Measurements from ENCODE around the gene SDCBP2.

Gene SDCBP2

DNA sequence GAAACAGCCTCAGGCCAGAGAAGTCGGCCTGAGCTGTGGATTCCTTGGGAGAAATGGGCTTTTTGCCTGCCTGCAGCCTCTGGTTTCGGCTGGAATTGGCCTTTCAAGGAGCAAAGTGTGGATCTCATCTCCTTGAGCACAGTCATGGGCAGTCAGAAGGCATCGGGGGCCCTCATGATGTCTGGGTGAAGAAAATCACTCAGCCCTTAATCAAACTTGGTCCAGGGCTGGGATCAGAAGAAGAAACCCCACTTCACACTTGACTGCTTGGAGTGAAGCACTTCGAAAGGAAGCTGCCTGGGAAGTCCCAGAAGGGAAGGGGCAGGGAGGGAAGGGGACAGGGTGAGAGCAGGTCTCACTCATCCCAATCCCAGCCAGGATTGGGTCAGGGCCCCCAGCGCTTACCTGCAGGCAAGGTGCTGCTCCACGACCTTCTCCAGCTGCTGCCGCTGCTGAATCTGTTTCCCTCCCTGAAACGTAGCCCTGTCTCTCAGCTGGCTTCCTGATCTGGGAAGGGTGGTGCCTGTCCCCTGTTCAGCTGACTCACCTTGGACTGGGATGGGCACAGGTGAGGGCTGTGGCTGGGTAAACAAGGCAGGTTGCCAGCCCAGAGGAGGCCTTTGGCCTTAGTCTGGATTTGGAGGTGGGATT, at the start of gene SDCBP2:
Gene SDCBP2 (minus strand): TSS at position 460 of the 651 bp plus-strand sequence. CDS start 8,723 bp downstream, outside the sequence.
- DNase-seq (ENCODE audit: low spot score) = no peak

- DNase-seq (ENCODE audit: low spot score) = no peak
Measured at GRCh38 chr20:1378735-1379125, 49.8 kb upstream of the SDCBP2 start.

DNA sequence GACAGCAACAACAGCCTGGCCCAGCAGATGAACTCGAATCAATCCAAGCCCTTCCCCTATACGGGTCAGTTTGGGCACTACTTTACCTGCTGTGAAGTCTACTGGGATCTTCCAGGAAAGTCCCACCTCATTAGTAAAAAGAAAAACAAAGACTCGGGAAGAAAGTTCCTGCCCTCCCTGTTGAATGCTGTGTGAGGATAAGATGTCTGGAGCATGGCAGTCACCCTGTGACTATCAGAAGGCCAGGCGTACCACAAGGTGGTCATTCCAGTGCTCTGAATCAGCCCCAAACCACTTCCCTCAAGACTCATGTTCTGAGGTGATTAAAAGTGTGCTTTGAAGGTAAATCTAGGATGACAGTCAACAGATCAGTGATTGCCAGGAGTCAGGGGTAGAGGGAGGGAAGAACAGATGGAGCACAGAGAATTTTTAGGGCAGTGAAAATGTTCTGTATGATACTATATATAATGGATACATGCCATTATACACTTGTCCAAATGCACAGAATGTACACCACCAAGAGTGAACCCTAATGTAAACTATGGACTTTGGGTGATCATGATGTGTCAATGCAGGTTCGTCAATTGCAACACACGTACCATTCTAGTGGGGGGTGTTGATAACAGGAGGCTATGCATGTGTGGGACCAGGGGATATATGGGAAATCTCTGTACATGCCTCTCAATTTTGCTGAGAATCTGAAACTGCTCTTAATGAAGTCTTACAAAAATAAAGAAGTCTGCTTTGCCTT, 49.2 kb upstream of the SDCBP2 start:
- DNase-seq (ENCODE audit: low spot score) = no peak

- DNase-seq (ENCODE audit: low spot score) = no peak
Measured at GRCh38 chr20:1377341-1377871, 48.5 kb upstream of the SDCBP2 start.

DNA sequence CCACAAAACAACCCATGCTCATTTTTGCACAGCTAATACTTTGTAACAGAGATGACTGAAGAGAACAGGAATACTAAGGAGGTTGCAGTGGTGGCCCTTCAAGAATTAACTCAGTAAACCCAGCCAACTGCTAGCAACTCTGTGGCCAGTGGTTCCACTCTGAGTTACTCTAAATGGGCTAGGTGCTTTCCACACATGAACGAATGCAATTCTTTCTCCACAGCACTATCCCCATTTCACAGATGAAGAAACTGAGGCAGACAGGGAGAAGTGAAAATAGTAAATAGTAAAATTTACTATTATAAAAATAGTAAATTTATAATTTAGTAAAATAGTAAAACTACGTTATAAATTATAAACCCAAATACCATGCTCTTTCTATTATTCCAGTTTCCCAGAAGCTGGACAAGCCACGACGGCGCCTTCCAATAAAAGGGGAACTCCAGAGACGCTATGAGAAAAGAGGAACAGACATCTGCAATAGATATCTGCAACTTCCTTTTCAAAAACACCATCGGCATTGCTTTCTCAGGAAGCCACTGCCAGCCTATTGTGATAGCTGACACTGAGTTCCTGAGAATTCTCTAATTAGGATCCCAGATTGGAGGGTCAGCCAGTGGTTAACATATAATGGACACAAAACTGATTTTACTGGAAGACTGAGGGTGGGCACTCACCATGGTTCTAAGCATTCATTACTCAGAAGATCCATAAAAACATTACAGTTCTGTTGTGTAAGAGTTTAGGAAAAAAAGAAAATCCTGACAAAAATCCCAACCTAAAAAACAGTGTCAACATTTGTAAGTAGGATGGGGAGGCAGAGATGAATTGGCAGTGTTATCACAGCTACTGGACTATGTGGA, 47.7 kb upstream of the SDCBP2 start:
- no peak for DNase-seq (ENCODE audit: low spot score)

DNA sequence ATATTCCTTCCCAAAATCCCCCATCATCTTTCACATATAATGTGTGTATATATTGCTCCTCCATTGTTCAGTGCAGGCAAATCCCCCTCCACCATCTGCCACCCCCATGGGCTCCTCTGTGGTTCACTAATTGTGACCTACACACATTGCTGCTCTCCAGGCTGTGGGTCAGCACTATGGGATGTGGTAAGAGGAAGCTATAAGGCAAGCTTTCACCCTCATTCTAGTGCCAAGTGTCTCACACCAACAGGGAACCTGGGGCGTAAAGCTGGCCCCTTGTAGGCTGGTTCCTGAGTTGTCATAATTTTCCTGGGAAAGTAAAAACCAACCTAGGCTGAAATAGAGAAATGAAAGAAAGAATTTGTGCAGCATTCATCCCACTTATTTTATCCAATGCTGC, 47.1 kb upstream of the SDCBP2 start:
- DNase-seq (ENCODE audit: low spot score) = no peak

GRCh38 chr20:1375515-1375914, 46.6 kb upstream of the SDCBP2 start:
- DNase-seq (ENCODE audit: low spot score) = no peak

- DNase-seq (ENCODE audit: low spot score) = no peak
Measured at GRCh38 chr20:1374246-1374645, 45.3 kb upstream of the SDCBP2 start.

DNA sequence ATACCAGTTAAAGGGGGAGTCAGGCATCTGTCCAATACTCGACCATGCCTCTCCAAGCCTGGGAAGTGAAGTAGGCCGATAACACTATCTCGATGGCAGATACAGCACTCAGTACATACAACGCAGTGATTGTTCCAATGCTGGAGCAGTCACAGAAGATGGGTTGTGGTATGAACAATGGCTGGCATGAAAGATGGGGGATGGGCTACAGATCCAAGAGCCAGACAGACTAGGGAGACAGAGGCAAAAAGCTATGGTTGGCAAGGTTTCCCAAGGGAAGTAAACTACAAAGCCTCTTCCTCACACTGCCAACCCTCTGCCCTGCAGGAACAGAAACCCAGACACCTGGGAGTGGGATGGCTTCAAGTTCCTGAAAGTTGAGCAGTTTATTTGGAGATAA, 44.7 kb upstream of the SDCBP2 start:
- no peak for DNase-seq (ENCODE audit: low spot score)

DNA sequence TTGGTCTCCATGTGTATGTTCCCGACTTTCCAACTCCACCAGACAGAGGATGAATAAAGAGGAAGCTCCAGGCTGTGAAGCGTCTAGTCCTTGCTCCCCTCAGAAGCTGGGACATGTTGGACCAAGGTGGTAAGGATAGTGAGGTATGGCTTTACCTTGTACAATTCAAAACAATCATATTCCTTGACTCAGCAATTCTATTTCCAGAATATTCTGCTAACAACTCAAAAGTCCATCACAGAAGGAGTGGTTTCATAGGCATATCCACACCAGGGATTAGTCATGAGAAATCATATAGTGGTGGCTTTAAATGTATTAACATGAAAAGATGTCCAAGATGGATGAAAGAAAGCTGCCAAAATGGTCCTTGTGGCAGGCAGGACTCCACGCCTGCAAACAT, 44.1 kb upstream of the SDCBP2 start:
- no peak for DNase-seq (ENCODE audit: low spot score)

DNA sequence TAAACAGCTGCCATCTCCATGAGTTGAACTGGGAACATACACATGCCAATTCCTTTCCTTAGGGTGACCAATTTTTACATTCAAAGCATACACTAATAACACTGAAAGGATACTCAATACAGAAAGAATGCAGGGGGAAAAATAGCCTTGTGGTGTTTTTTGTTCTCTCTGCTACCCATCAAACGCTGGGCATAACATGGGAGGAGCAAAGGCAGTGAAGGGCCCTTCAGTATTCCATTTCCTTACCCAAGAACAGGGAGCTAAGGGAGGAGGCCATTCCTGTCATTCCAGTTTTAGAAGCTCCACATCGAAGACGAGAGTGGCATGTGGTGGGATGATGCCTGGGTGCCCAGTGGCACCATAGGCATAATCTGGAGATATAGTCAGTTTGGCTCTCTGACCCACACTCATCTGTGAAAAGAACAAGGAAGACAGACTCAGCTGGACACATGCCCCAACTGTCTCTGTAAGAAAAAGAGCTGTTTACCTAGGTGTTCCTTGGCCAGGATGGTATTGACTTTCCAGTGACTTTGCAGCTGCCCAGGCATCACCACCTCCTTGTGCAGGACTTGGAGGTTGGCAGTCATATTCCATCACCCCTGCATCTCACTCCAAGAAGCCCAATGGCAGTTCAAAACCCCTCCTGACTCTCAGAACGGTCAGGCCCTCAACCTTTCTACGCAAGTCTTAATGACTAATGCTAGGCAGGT, 43.0 kb upstream of the SDCBP2 start:
- no peak for DNase-seq (ENCODE audit: low spot score)

GRCh38 chr20:1371202-1371782, 42.4 kb upstream of the SDCBP2 start:
- DNase-seq (ENCODE audit: low spot score) = no peak

DNA sequence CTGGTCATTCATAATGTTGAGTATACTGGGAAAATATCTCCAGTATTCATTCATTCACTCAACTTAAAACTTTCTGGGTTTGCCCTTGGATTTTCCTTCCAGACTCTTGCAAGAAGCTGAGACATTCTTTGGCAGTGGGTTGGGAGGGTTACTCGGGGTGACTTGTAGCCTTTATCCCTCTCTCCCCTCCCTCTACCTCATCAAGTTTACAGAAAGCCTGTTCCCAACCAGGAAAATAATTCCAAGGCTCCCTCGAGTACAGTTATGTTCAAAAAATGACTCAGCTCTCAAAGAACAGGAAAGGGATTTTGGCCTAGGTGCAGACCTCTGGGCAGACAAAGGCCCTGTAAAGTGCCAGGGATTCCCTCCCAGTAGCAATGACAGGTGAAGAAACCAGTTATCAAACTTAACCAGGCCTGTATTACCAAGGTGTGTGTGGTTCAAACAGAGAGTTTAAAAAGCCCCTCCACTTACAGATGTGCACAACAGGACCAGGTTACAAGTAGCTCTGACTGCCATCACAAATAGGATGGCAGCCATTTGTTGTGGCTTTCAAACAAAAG, 41.7 kb upstream of the SDCBP2 start:
- no peak for DNase-seq (ENCODE audit: low spot score)

- no peak for DNase-seq (ENCODE audit: low spot score)
Measured at GRCh38 chr20:1369970-1370369, 41.0 kb upstream of the SDCBP2 start.

GRCh38 chr20:1368448-1369199, 39.7 kb upstream of the SDCBP2 start:
- DNase-seq (ENCODE audit: low spot score) = no peak

DNA sequence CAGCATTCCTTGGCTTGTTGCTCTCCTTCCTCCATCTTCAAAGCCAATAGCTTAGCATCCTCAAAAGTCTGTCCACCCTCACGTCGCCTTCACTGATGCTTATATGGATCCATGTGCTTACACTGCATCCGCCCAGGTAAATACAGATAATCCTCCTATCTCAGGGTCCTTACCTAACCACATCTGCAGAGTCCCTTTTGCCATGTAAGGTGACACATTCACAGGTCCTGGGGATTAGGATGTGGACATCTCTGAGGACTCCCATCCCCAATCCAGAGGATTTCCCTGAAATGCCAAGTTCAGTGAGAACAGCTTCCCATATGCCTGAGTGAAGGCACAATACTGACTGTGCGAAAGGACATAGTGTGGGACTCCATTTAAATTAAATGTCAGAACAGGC, 38.5 kb upstream of the SDCBP2 start:
- no peak for DNase-seq (ENCODE audit: low spot score)

DNA sequence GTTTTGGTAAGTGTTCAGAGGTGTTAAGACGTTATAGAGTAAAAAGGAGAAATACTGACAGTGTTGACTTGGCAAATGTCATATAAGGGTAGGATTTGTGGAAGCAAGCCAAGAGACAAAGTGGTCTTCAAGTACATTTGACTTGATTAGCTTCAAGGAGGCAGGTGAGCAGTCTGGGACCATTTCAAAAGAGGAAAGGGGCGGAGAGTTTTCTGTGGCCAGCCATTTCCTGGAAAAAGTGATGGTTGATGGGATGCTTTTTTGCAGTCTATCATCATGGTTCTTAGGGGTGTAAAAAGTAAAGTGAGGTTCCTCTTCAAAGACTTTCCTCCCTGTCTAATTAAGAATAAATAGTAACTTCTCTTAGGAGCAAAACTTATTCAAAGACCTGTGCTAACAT, 35.2 kb upstream of the SDCBP2 start:
- no peak for DNase-seq (ENCODE audit: low spot score)

DNA sequence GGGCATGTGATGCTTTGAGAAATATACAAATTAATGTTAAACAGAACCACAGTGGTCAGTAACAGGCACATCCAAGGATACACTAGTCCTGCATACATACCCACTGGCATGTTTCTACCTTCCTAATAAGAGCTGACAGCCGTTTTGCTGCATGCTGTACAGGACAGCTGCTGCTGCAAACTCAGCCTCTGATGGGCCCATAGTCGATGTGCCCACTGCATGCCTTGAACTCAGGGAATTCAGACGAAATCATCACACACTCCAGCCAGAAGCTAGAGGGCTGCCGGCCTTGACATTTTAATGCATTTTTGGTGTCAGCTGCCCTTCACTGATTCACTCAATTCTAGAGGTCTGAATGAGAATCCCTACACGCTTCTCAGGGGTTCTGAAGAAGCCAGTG, 34.6 kb upstream of the SDCBP2 start:
- DNase-seq (ENCODE audit: low spot score) = no peak

GRCh38 chr20:1362484-1362883, 33.5 kb upstream of the SDCBP2 start:
- DNase-seq (ENCODE audit: low spot score) = no peak

DNA sequence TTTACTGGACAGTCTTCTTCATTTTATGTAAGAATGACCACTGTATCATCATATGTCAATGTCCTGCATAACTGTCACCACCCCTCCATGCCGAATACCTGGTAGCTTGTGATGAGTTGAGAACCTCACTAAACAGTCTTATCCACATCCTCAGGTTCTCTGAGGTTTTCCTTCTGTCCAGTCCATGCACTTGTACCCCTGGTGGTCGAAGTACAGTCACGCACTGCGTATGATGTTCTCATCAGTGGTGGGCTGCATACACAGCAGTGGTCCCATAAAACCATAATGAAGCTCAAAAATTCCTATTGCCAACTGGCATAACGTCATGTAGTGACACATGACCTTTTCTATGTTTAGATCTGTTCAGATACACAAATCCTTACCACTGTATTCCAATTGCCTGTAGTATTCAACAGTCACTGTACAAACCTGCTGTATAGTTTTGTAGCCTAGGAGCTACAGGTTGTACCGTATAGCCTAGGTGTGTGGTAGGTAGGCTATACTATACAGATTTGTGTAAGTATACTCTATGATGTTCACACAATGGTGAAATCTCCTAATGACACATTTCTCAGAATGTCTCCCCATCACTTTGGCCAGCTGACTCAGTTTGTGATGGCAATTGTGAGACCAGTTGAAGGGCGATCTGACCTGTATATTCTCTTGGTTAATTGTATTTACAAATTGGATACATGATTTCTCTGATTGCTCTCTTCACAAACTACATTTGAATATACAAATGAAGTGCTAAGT, 31.3 kb upstream of the SDCBP2 start:
- no peak for DNase-seq (ENCODE audit: low spot score)

Measured in CD4-positive, alpha-beta T cell treated with Interleukin-6 at 100 ng/mL for 8 hours (primary cell).